Heart right ventricle (tissue), 16 donors: Measurements from ENCODE around the gene HNRNPU. TPM values are rescaled to one million over a fixed set of nuclear protein-coding genes. Genes with fewer than 3 reads are reported as not detected.

Experiments
- ATAC-seq, 8 donors: fragments of 200-7000 bp; cut with Tn5 transposase; one replicate each; pipeline ENCODE4 v1.9.1; 2020; ENCODE audit warnings: mild to moderate bottlenecking in 8 of 8, moderate library complexity in 8 of 8, moderate number of reproducible peaks in 1 of 8
- DNase-seq, 2 donors: peaks; one replicate each; pipeline ENCODE4 v3.0.0-alpha.2; 2020
- H3K27ac ChIP-seq, 10 donors: fragments of 200-600 bp; sonication (generic) in 2 of 10; one replicate each; pipeline versions ENCODE4 v1.5.0 to v1.8.0; 2020 to 2022; ENCODE audit warnings: mild to moderate bottlenecking in 3 of 10
- H3K27me3 ChIP-seq, 7 donors: fragments of 200-600 bp; one replicate each; pipeline ENCODE4 v1.8.0; 2021 to 2022; ENCODE audit warnings: mild to moderate bottlenecking in 2 of 7
- H3K36me3 ChIP-seq, 9 donors: fragments of 200-600 bp; sonication (generic) in 1 of 9; one replicate each; pipeline versions ENCODE4 v1.5.0 to v1.8.0; 2020 to 2022; ENCODE audit warnings: mild to moderate bottlenecking in 2 of 9
- H3K4me1 ChIP-seq, 9 donors: fragments of 200-600 bp; sonication (generic) in 1 of 9; one replicate each; pipeline versions ENCODE4 v1.5.0 to v1.8.0; 2020 to 2022; ENCODE audit warnings: mild to moderate bottlenecking in 4 of 9
- H3K4me3 ChIP-seq, 10 donors: fragments of 200-600 bp; sonication (generic) in 2 of 10; one replicate each; pipeline versions ENCODE4 v1.5.0 to v1.8.0; 2020 to 2022; ENCODE audit warnings: mild to moderate bottlenecking in 7 of 10, moderate library complexity in 2 of 10
- H3K9me3 ChIP-seq, 11 donors: fragments of 200-600 bp in 10 of 11; sonication (generic) in 2 of 11; one replicate each; pipeline versions ENCODE4 v1.5.0 to v1.8.0; 2013 to 2022; ENCODE audit warnings: mild to moderate bottlenecking in 2 of 11, control low read depth in 1 of 11, moderate library complexity in 1 of 11
- WGBS, 2 donors: extraction: QIAGEN DNeasy Blood & Tissue Kit; methylation state at CpG; one replicate each; pipeline ENCODE4 v1.1.7; 2013; ENCODE audit warnings: inconsistent platforms in 1 of 2; 5-methylcytosine and 5-hydroxymethylcytosine counted together
- intact Hi-C, 10 donors: fragments of 100-400 bp; cut with DNase I; formaldehyde crosslinking; loops; one replicate each; pipeline versions ENCODE4 v1.11.1 to v1.14.2; 2022
- polyA plus RNA-seq, 2 donors: library from polyadenylated mRNA; stranded (reverse); fragments of 200-250 nt; gene quantifications; one replicate each; pipeline ENCODE4 v1.2.3, GENCODE V29; 2013
- total RNA-seq, 10 donors: library from RNA; stranded (reverse); fragmentation: NEBNext Ultra II Directional in 3 of 10; extraction: Animal tissue kit (Norgen Biotek cat#: 25700) in 3 of 10; gene quantifications; one replicate each; pipeline versions ENCODE4 v1.2.1 to v1.2.4, GENCODE V29; 2021 to 2023
- TF ChIP-seq, protein P1 (sequence below), 9 donors: fragments of 200-600 bp; sonication (generic) in 2 of 9; IDR thresholded peaks; one replicate each; pipeline versions ENCODE4 v1.5.0 to v1.8.0; 2021 to 2022; ENCODE audit warnings: antibody characterized with exemption in 9 of 9, mild to moderate bottlenecking in 5 of 9, moderate library complexity in 1 of 9
- donor health status: Arrhythmogenic right ventricular cardiomyopathy.
- donor health status: ischemic (EF 13 %, LVEDD 7.1; RV severe dilation, severe dysfunction).
- donor health status: healthy with polysubstance abuse.
- donor health status: DM: no; HTN: yes; CAD: no.
- donor health status: DM: no; HTN: no; CAD: no.
- donor health status: ischemic (EF 25% LVEDD 6.9; RV normal size, moderate dysfunction).
- donor health status: ischemic (EF 25% LVEDD 5.7; RV mildly dilated, moderate dysfunction).
- donor health status: healthy.
- donor health status: DM: yes; HTN: yes; CAD: no.
- donor health status: Ischemic cardiomyopathy.
- donor health status: ischemic (EF 35%, LVEDD 5.7; RV mildly dilated, moderate dysfunction).
- donor health status: nonischemic (EF 11% LVEDD 7.7; RV severe dilation, severe dysfunction).
- donor health status: DM: yes; HTN: yes; CAD: no.
- donor health status: PGD.
- donor health status: ischemic (EF 29% LVEDD 5.4; RV normal size, mild dysfunction).
- donor health status: nonischemic (EF 23%, LVEDD 6.1; RV moderate dilation, normal function).

HNRNPU gene
- total and polyA plus RNA-seq, 12 donors = 91.0 to 200 (median 171) TPM

DNA sequence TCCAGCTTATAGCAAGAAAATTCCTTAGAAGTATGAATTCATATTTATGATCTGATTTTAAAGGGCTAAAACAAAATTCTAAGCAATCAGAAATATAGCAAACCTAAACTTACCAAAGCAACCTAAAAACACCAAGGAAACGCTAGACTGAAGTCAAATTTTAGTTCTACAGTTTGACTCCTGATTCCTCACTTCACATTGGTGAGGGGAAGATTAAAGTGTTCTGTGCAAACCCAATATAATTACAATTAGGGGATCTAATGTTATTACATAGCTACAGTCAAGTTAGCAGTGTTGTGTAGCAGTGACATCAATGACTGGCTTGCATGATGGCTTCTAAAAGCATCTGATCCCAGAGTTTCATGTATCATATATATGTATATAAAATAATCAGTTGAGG is 11.6 kb downstream of the HNRNPU start:
- ATAC-seq = no peak
- H3K4me3 ChIP-seq = no peak overlapping the region
- 94 to 95% methylated on average over 1 of the region's 1 CpG for WGBS, 2 donors

DNA sequence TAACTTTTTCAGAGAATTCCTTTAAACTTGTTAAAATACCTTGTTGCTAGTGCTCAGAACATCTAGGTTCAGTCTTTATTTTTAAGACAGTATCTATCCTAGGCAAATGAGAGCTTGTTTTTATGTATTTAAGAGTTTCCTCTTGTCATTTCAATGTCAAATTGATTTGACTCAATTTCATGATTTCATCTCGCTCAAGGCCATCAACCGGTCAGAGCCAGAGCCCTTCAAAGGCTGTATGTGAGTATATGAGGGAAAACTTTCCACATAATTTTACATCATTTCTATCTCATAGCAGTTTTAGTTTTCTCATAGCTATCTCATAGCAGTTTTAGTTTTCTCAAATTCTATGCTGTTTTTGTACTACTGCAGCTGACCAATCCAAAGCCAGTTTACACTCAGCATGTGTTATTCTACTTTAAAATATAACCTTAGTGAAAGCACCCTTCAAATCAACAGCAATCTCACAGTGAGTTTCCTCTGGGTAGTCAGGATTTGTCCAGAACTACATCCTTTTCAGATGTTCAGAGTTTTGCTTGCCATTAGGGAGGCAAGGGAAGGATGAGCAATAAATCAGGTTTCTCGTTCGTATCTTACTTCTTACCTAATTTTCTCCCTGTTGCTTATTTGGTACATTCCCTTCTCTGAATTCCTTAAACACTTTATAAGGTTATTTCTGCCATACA is 12.7 kb downstream of the HNRNPU start:
- H3K36me3 ChIP-seq = peaks cover 0 to 100% (median 73%) of the 10 kb centered on the region in 9 donors
- TF ChIP-seq, protein P1, sequence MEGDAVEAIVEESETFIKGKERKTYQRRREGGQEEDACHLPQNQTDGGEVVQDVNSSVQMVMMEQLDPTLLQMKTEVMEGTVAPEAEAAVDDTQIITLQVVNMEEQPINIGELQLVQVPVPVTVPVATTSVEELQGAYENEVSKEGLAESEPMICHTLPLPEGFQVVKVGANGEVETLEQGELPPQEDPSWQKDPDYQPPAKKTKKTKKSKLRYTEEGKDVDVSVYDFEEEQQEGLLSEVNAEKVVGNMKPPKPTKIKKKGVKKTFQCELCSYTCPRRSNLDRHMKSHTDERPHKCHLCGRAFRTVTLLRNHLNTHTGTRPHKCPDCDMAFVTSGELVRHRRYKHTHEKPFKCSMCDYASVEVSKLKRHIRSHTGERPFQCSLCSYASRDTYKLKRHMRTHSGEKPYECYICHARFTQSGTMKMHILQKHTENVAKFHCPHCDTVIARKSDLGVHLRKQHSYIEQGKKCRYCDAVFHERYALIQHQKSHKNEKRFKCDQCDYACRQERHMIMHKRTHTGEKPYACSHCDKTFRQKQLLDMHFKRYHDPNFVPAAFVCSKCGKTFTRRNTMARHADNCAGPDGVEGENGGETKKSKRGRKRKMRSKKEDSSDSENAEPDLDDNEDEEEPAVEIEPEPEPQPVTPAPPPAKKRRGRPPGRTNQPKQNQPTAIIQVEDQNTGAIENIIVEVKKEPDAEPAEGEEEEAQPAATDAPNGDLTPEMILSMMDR (IDR thresholded peaks at IDR 0.05) = no peak
- peak overlapping the region in 1 of 10 donors; percentile 7 for H3K27ac ChIP-seq
- DNase-seq = no peak
- H3K4me1 ChIP-seq = peaks cover 0 to 65% (median 25%) of the 10 kb centered on the region in 9 donors
- ATAC-seq = no peak
- H3K27me3 ChIP-seq = no peaks in the 10 kb centered on the region
- intact Hi-C loops = no loop called here
- no peak overlapping the region for H3K4me3 ChIP-seq
- no peaks in the 10 kb centered on the region for H3K9me3 ChIP-seq
- WGBS, 2 donors = 87 to 88% methylated on average over 4 of the region's 4 CpGs

More for the DNA sequence above, 11.6 kb downstream of the HNRNPU start:
- H3K27ac ChIP-seq = no peak overlapping the region
- intact Hi-C loops = no loop called here
- no peaks in the 10 kb centered on the region for H3K27me3 ChIP-seq
- TF ChIP-seq, protein P1 (IDR thresholded peaks at IDR 0.05) = no peak
- H3K9me3 ChIP-seq = no peaks in the 10 kb centered on the region
- no peak for DNase-seq
- peaks cover 3 to 73% (median 31%) of the 10 kb centered on the region in 9 donors for H3K4me1 ChIP-seq
- H3K36me3 ChIP-seq = peaks cover 0 to 100% (median 73%) of the 10 kb centered on the region in 9 donors

DNA sequence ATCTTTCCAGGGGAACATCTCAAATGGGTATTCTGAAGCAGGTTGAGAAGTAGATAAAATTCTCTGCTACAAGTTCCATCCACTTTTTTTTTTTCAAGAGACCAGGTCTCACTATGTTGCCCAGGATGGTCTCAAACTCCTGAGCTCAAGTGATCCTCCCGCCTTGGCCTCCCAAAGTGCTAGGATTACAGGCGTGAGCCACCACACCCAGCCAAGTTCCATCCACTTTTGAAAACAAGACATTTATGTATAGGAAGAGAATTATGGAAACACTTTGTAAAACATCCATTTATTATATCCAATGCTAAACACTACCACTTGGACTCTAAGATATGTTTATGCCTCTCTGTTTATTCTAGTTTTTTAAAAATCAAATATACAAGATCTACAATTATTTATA is 13.4 kb downstream of the HNRNPU start:
- Histone ChIP-seq H3K4me3 (no peak overlapping the region), H3K36me3 (peaks cover 0 to 100% (median 74%) of the 10 kb centered on the region in 9 donors), H3K9me3 (no peaks in the 10 kb centered on the region), H3K27me3 (no peaks in the 10 kb centered on the region), H3K27ac (no peak overlapping the region), H3K4me1 (peaks cover 0 to 59% (median 23%) of the 10 kb centered on the region in 9 donors)
- ATAC-seq (no peak), DNase-seq (no peak)
- intact Hi-C loops = no loop called here
- WGBS, 2 donors = 97 to 100% methylated on average over 2 of the region's 2 CpGs
- TF ChIP-seq, protein P1 (IDR thresholded peaks at IDR 0.05) = no peak

DNA sequence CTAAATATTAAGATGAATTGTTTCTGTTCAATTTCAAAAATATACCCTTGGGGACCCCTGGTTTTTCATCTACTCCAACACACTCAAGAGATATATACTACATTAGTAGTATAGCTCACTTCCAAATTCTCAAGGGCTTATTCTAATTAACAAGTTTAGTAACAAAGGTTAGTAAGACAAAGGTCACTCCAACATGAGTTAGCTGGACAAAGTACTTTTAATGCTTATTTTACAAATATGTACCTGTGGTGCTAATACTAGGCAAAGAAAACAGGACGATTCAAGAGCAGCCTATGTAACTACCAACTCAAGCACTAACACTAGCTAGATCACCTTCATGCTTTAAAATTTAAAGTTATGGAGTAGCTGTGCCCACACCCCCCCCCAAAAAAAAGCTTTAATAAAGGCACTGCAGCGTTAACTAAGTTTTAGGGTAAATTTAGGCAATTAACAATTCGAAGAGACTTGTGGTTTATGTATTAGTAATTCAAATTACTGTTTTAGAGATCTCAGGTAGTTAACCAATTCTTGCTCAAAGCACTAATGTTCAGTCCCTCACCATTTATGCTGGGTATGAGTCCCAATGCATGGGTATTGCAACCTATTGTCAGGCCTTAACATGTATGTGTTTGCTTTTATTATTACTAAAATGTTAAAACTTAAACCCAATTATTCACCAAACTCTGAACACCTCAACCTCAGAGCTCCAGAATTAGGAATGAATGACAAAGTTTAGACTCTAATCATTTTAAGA is 14.1 kb downstream of the HNRNPU start:
- DNase-seq (no peak), ATAC-seq (peak in 1 of 8 donors; percentile 16)
- H3K4me3 ChIP-seq = no peak overlapping the region
- WGBS, 2 donors = 83 to 89% methylated on average over 3 of the region's 3 CpGs
- intact Hi-C loops = no loop called here
- peak overlapping the region in 2 of 10 donors; percentile 5 to 38 for H3K27ac ChIP-seq
- no peaks in the 10 kb centered on the region for H3K27me3 ChIP-seq
- H3K4me1 ChIP-seq = peaks cover 0 to 53% (median 17%) of the 10 kb centered on the region in 9 donors
- TF ChIP-seq, protein P1 (IDR thresholded peaks at IDR 0.05) = no peak
- no peaks in the 10 kb centered on the region for H3K9me3 ChIP-seq
- H3K36me3 ChIP-seq = peaks cover 0 to 100% (median 73%) of the 10 kb centered on the region in 9 donors
